Effector memory CD4-positive, alpha-beta T cell (primary cell): ENCODE results near the gene WDR20.
"Not testable (repeated sequence)": the region's sequence is repeated elsewhere in the genome, so short reads cannot be mapped to it uniquely, and the experiment has no call there.

Experiments used
- DNase-seq, 3 donors: peaks; one replicate each; pipeline ENCODE4 v3.0.0-alpha.2; 2020
- H3K27ac ChIP-seq: 2 replicates; pipeline ENCODE4 v1.7.0; 2013; ENCODE audit warnings: mild to moderate bottlenecking, low read length, moderate library complexity; ENCODE audit not compliant: insufficient read depth, poor library complexity, severe bottlenecking
- H3K27me3 ChIP-seq: replicated peaks from 2 replicates; pipeline ENCODE4 v1.7.0; 2013; ENCODE audit warnings: mild to moderate bottlenecking, low read length; ENCODE audit not compliant: insufficient read depth, control insufficient read depth, poor library complexity, severe bottlenecking
- H3K36me3 ChIP-seq: 2 replicates; pipeline ENCODE4 v1.7.0; 2013; ENCODE audit warnings: mild to moderate bottlenecking, low read length, moderate library complexity; ENCODE audit not compliant: control insufficient read depth, insufficient read depth
- H3K4me1 ChIP-seq: 2 replicates; pipeline ENCODE4 v1.7.0; 2013; ENCODE audit warnings: low read length, mild to moderate bottlenecking; ENCODE audit not compliant: control insufficient read depth, insufficient read depth, poor library complexity, severe bottlenecking
- H3K4me3 ChIP-seq: 2 replicates; pipeline ENCODE4 v1.7.0; 2013; ENCODE audit warnings: low read length, low read depth, mild to moderate bottlenecking; ENCODE audit not compliant: insufficient read depth, poor library complexity, severe bottlenecking
- H3K9me3 ChIP-seq: 2 replicates; pipeline ENCODE4 v1.7.0; 2013; ENCODE audit warnings: mild to moderate bottlenecking, low read length, moderate library complexity; ENCODE audit not compliant: control insufficient read depth

The WDR20 gene

GRCh38 chr14:102126807-102127455, 12.8 kb upstream of the WDR20 start:
- no peak overlapping the region for H3K27ac ChIP-seq
- no peak for DNase-seq

GRCh38 chr14:102131741-102132140, 8.0 kb upstream of the WDR20 start:
- H3K27me3 ChIP-seq, result no peaks in the 10 kb centered on the region
- H3K36me3 ChIP-seq, result no peaks in the 10 kb centered on the region
- no peaks in the 10 kb centered on the region for H3K4me1 ChIP-seq
- no peak for DNase-seq
- H3K4me3 ChIP-seq, result no peak overlapping the region
- H3K27ac ChIP-seq, result no peak overlapping the region
- no peaks in the 10 kb centered on the region for H3K9me3 ChIP-seq

More at GRCh38 chr14:102126807-102127455, 12.8 kb upstream of the WDR20 start:
- no peak overlapping the region for H3K4me3 ChIP-seq
- H3K36me3 ChIP-seq, result no peaks in the 10 kb centered on the region
- H3K27me3 ChIP-seq, result no peaks in the 10 kb centered on the region
- no peaks in the 10 kb centered on the region for H3K9me3 ChIP-seq
- H3K4me1 ChIP-seq, result no peaks in the 10 kb centered on the region

GRCh38 chr14:102134021-102134420, 5.7 kb upstream of the WDR20 start:
- DNase-seq, H3K36me3 ChIP-seq, H3K4me1 ChIP-seq, H3K27me3 ChIP-seq, H3K4me3 ChIP-seq, H3K9me3 ChIP-seq, H3K27ac ChIP-seq: not testable (repeated sequence)

GRCh38 chr14:102134719-102135118, 5.0 kb upstream of the WDR20 start:
- not testable (repeated sequence) for DNase-seq, H3K27me3 ChIP-seq, H3K36me3 ChIP-seq, H3K4me3 ChIP-seq, H3K9me3 ChIP-seq, H3K4me1 ChIP-seq, H3K27ac ChIP-seq

- DNase-seq, H3K4me3 ChIP-seq, H3K4me1 ChIP-seq, H3K9me3 ChIP-seq, H3K27ac ChIP-seq, H3K36me3 ChIP-seq, H3K27me3 ChIP-seq: not testable (repeated sequence)
These were observed 4.2 kb upstream of the WDR20 start for GRCh38 chr14:102135456-102135855.

GRCh38 chr14:102138535-102138934, 1.2 kb upstream of the WDR20 start:
- H3K9me3 ChIP-seq, result no peaks in the 10 kb centered on the region
- peak overlapping the region; percentile 99 for H3K4me3 ChIP-seq
- peaks cover 4% of the 10 kb centered on the region for H3K4me1 ChIP-seq
- no peak overlapping the region for H3K27ac ChIP-seq
- no peaks in the 10 kb centered on the region for H3K36me3 ChIP-seq
- no peaks in the 10 kb centered on the region for H3K27me3 ChIP-seq
- no peak for DNase-seq

- Histone ChIP-seq H3K4me3 (peak overlapping the region; percentile 99), H3K4me1 (peaks cover 4% of the 10 kb centered on the region), H3K36me3 (no peaks in the 10 kb centered on the region), H3K9me3 (no peaks in the 10 kb centered on the region), H3K27me3 (no peaks in the 10 kb centered on the region), H3K27ac (peak overlapping the region; percentile 91)
- no peak for DNase-seq
These were observed 774 bp upstream of the WDR20 start for GRCh38 chr14:102138961-102139285.

- peaks cover 4% of the 10 kb centered on the region for H3K4me1 ChIP-seq
- H3K27me3 ChIP-seq, result no peaks in the 10 kb centered on the region
- H3K27ac ChIP-seq, result peak overlapping the region; percentile 91
- peak overlapping the region; percentile 99 for H3K4me3 ChIP-seq
- H3K9me3 ChIP-seq, result no peaks in the 10 kb centered on the region
- peak in 2 of 3 donors; percentile 4 to 9 for DNase-seq
- no peaks in the 10 kb centered on the region for H3K36me3 ChIP-seq
These were observed 491 bp downstream of the WDR20 start for GRCh38 chr14:102140027-102140749.

- H3K4me1 ChIP-seq, result peaks cover 4% of the 10 kb centered on the region
- no peaks in the 10 kb centered on the region for H3K9me3 ChIP-seq
- H3K27ac ChIP-seq, result peak overlapping the region; percentile 91
- no peak for DNase-seq
- H3K27me3 ChIP-seq, result no peaks in the 10 kb centered on the region
- H3K4me3 ChIP-seq, result peak overlapping the region; percentile 99
- H3K36me3 ChIP-seq, result no peaks in the 10 kb centered on the region
These were observed 1.1 kb downstream of the WDR20 start for GRCh38 chr14:102140750-102141145.

- peaks cover 4% of the 10 kb centered on the region for H3K4me1 ChIP-seq
- no peaks in the 10 kb centered on the region for H3K36me3 ChIP-seq
- H3K27me3 ChIP-seq, result no peaks in the 10 kb centered on the region
- H3K9me3 ChIP-seq, result no peaks in the 10 kb centered on the region
- H3K27ac ChIP-seq, result no peak overlapping the region
- no peak overlapping the region for H3K4me3 ChIP-seq
- no peak for DNase-seq
These were observed 2.1 kb downstream of the WDR20 start for GRCh38 chr14:102141797-102142196.
